Lung (tissue), 12 donors: Measurements from ENCODE around the gene PEAR1. TPM values are rescaled to one million over a fixed set of nuclear protein-coding genes. Genes with fewer than 3 reads are reported as not detected.
A peak's percentile ranks its signal among the peaks of the same experiment; 100 is the strongest.

Experiments
- ATAC-seq: fragments of 200-7000 bp; cut with Tn5 transposase; one replicate; pipeline ENCODE4 v1.9.1; 2020; ENCODE audit warnings: moderate number of reproducible peaks; ENCODE audit not compliant: insufficient read depth, low FRiP score
- DNase-seq, 3 donors: peaks; one replicate each; pipeline ENCODE4 v3.0.0-alpha.2; 2013 to 2017
- H3K27ac ChIP-seq, 2 donors: one replicate each; pipeline ENCODE4 v1.5.1; 2013; ENCODE audit warnings: mild to moderate bottlenecking in 2 of 2, moderate library complexity in 2 of 2, control low read depth in 1 of 2, inconsistent platforms in 1 of 2, low read depth in 1 of 2, low read length in 1 of 2
- H3K27me3 ChIP-seq, 3 donors: one replicate each; pipeline ENCODE4 v1.5.1; 2013; ENCODE audit warnings: low read length in 2 of 3; ENCODE audit not compliant: control insufficient read depth in 3 of 3, insufficient read depth in 3 of 3
- H3K36me3 ChIP-seq, 4 donors: one replicate each; pipeline ENCODE4 v1.5.1; 2013; ENCODE audit warnings: low read length in 4 of 4, mild to moderate bottlenecking in 1 of 4, moderate library complexity in 1 of 4; ENCODE audit not compliant: control insufficient read depth in 4 of 4, insufficient read depth in 4 of 4
- H3K4me1 ChIP-seq, 5 donors: one replicate each; pipeline ENCODE4 v1.5.1; 2013; ENCODE audit warnings: low read length in 5 of 5, mild to moderate bottlenecking in 2 of 5, moderate library complexity in 1 of 5; ENCODE audit not compliant: control insufficient read depth in 5 of 5, insufficient read depth in 5 of 5
- H3K4me3 ChIP-seq: one replicate; pipeline ENCODE4 v1.5.1; 2013; ENCODE audit warnings: mild to moderate bottlenecking, control low read depth, moderate library complexity
- H3K9ac ChIP-seq, 2 donors: one replicate each; pipeline ENCODE4 v1.5.1; 2013; ENCODE audit warnings: low read length in 2 of 2, control low read depth in 1 of 2; ENCODE audit not compliant: insufficient read depth in 1 of 2
- H3K9me3 ChIP-seq, 4 donors: one replicate each; pipeline ENCODE4 v1.5.1; 2013; ENCODE audit warnings: low read length in 3 of 4, mild to moderate bottlenecking in 1 of 4, moderate library complexity in 1 of 4; ENCODE audit not compliant: control insufficient read depth in 4 of 4, insufficient read depth in 3 of 4
- CTCF ChIP-seq: IDR thresholded peaks from 2 replicates; pipeline ENCODE4 v1.5.1; 2012; ENCODE audit warnings: mild to moderate bottlenecking; ENCODE audit errors: control extremely low read depth, extremely low read depth
- WGBS, 2 donors: extraction: QIAGEN DNeasy Blood & Tissue Kit; methylation state at CpG; one replicate each; pipeline ENCODE4 v1.1.7; 2013; 5-methylcytosine and 5-hydroxymethylcytosine counted together
- polyA plus RNA-seq, 2 donors: library from polyadenylated mRNA; stranded (reverse); fragments of 200-250 nt; gene quantifications; one replicate each; pipeline ENCODE4 v1.2.1, GENCODE V29; 2013
- total RNA-seq, 2 donors: library from RNA; depleted of rRNA in 1 of 2; stranded (reverse); fragments of >200 nt in 1 of 2; gene quantifications; one replicate each; pipeline ENCODE4 v1.2.1, GENCODE V29; 2014 to 2021
- donor health status: control.
- donor health status: control.
- donor health status: Bipolar disorder and iron deficiency.
- donor health status: healthy.
- donor health status: DM: yes; HTN: yes; CAD: no.

Gene PEAR1
- total and polyA plus RNA-seq, 4 donors = 7.6 to 15.3 (median 12.9) TPM

- H3K9me3 ChIP-seq = no peaks in the 10 kb centered on the region
- no peak for TF ChIP-seq CTCF
- no peak overlapping the region for H3K4me3 ChIP-seq
- DNase-seq (no peak), ATAC-seq (no peak)
- H3K27me3 ChIP-seq = peaks cover 0 to 10% (median 0%) of the 10 kb centered on the region in 3 donors
- no peak overlapping the region for H3K27ac ChIP-seq
- 44 to 60% methylated on average over 6 of the region's 6 CpGs for WGBS, 2 donors
- H3K4me1 ChIP-seq = peaks cover 0 to 28% (median 4%) of the 10 kb centered on the region in 5 donors
- no peaks in the 10 kb centered on the region for H3K36me3 ChIP-seq
- H3K9ac ChIP-seq = no peak overlapping the region
Observed at GRCh38 chr1:156887734-156888133, 5.8 kb upstream of the PEAR1 start.

GRCh38 chr1:156889802-156890580, 3.5 kb upstream of the PEAR1 start:
- DNase-seq (peak; percentile 79 to 87 (median 86)), ATAC-seq (peak; percentile 42)
- TF ChIP-seq CTCF = peak; percentile 72
- peaks cover 0 to 37% (median 6%) of the 10 kb centered on the region in 5 donors for H3K4me1 ChIP-seq
- H3K4me3 ChIP-seq = no peak overlapping the region
- H3K27ac ChIP-seq = no peak overlapping the region
- no peak overlapping the region for H3K9ac ChIP-seq
- peaks cover 0 to 10% (median 0%) of the 10 kb centered on the region in 3 donors for H3K27me3 ChIP-seq
- 44 to 46% methylated on average over 8 of the region's 8 CpGs for WGBS, 2 donors
- no peaks in the 10 kb centered on the region for H3K36me3 ChIP-seq
- no peaks in the 10 kb centered on the region for H3K9me3 ChIP-seq

- 6 to 11% methylated on average over 47 to 48 of the region's 48 CpGs for WGBS, 2 donors
- peak; percentile 77 for ATAC-seq
- H3K4me1 ChIP-seq = peaks cover 0 to 40% (median 5%) of the 10 kb centered on the region in 5 donors
Observed at GRCh38 chr1:156892190-156893047, 1.1 kb upstream of the PEAR1 start.

More at GRCh38 chr1:156892190-156893047, 1.1 kb upstream of the PEAR1 start:
- Histone ChIP-seq H3K4me3 (no peak overlapping the region), H3K36me3 (no peaks in the 10 kb centered on the region), H3K9ac (peak overlapping the region in 1 of 2 donors; percentile 30), H3K9me3 (no peaks in the 10 kb centered on the region), H3K27ac (peak overlapping the region; percentile 63 to 81), H3K27me3 (peaks cover 0 to 10% (median 0%) of the 10 kb centered on the region in 3 donors)
- peak; percentile 94 to 97 (median 95) for DNase-seq
- peak; percentile 80 for TF ChIP-seq CTCF
